Transverse colon (tissue), 4 donors: ENCODE measurements around the gene LCK. TPM values are rescaled to one million over a fixed set of nuclear protein-coding genes. Genes with fewer than 3 reads are reported as not detected.
A peak's percentile ranks its signal among the peaks of the same experiment; 100 is the strongest.

ENCODE experiments used
- DNase-seq: peaks from one replicate; pipeline ENCODE4 v3.0.0-alpha.2; 2019
- H3K27ac ChIP-seq, 4 donors: fragments of 200-600 bp; sonication (generic); 2 replicates each; pipeline ENCODE4 v1.5.1; 2016 to 2018; ENCODE audit warnings: inconsistent platforms in 4 of 4
- H3K27me3 ChIP-seq: fragments of 200-600 bp; sonication (generic); 2 replicates; pipeline ENCODE4 v1.5.1; 2017; ENCODE audit warnings: inconsistent platforms
- H3K36me3 ChIP-seq, 4 donors: fragments of 200-600 bp; sonication (generic); 2 replicates each; pipeline ENCODE4 v1.5.1; 2017 to 2019; ENCODE audit warnings: inconsistent platforms in 4 of 4
- H3K4me1 ChIP-seq, 4 donors: fragments of 200-600 bp; sonication (generic); 2 replicates each; pipeline ENCODE4 v1.5.1; 2017 to 2020; ENCODE audit warnings: inconsistent platforms in 4 of 4
- H3K4me3 ChIP-seq, 4 donors: fragments of 200-600 bp; sonication (generic); 1 replicate in 1 of 4; 2 replicates in 3 of 4; pipeline versions ENCODE4 v1.5.1 to v1.6.1; 2017 to 2019; ENCODE audit warnings: inconsistent platforms in 4 of 4
- H3K9me3 ChIP-seq, 2 donors: fragments of 200-600 bp; sonication (generic); 2 replicates each; pipeline ENCODE4 v1.5.1; 2017 to 2019; ENCODE audit warnings: inconsistent platforms in 2 of 2
- EP300 ChIP-seq: sonication (generic); formaldehyde crosslinking; IDR thresholded peaks from one replicate; pipeline ENCODE4 v1.6.1; 2017; ENCODE audit warnings: antibody characterized with exemption, low read depth
- POLR2A ChIP-seq: fragments of 450-650 bp; IDR thresholded peaks from one replicate; pipeline ENCODE4 v1.6.1; 2016; ENCODE audit warnings: antibody characterized with exemption, mild to moderate bottlenecking, moderate library complexity
- POLR2AphosphoS5 ChIP-seq, 3 donors: sonication (generic); formaldehyde crosslinking; IDR thresholded peaks; one replicate each; pipeline ENCODE4 v1.6.1; 2016; ENCODE audit warnings: antibody characterized with exemption in 3 of 3
- WGBS, 2 donors: methylation state at CpG; one replicate each; pipeline ENCODE4 v1.1.5; 2018; ENCODE audit warnings: low coverage in 1 of 2; 5-methylcytosine and 5-hydroxymethylcytosine counted together
- in situ Hi-C, 4 donors: fragments of 200-750 bp; cut with MboI; loops; one replicate each; pipeline versions ENCODE4 v1.15.0 to v1.15.1; 2017; ENCODE audit warnings: low sequenced_read_pairs in 3 of 4, low pct_ligation_motif_present in 1 of 4, low pct_unique_long_range_greater_than_20kb in 1 of 4
- intact Hi-C: fragments of 100-400 bp; cut with DNase I; formaldehyde crosslinking; loops from one replicate; pipeline ENCODE4 v1.15.1; 2023; ENCODE audit warnings: low total_unique reads
- total RNA-seq, 4 donors: library from RNA; depleted of rRNA; stranded (reverse); fragments of >200 nt; gene quantifications; one replicate each; pipeline ENCODE4 v1.1.0, GENCODE V29; 2016
- TF ChIP-seq, protein P1 (sequence below), 5 experiments: fragments of 200-600 bp in 3 of 5; fragments of 450-650 bp in 2 of 5; sonication (generic) in 3 of 5; IDR thresholded peaks; 1 replicate in 2 of 5; 2 replicates in 3 of 5; pipeline ENCODE4 v1.5.1; 2016 to 2017; ENCODE audit warnings: antibody characterized with exemption in 5 of 5, inconsistent platforms in 3 of 5, mild to moderate bottlenecking in 2 of 5, moderate library complexity in 1 of 5

LCK gene
- total RNA-seq, 4 donors from 2014 or later = 4.5 to 12.3 (median 8.7) TPM; not detected in 1

DNA sequence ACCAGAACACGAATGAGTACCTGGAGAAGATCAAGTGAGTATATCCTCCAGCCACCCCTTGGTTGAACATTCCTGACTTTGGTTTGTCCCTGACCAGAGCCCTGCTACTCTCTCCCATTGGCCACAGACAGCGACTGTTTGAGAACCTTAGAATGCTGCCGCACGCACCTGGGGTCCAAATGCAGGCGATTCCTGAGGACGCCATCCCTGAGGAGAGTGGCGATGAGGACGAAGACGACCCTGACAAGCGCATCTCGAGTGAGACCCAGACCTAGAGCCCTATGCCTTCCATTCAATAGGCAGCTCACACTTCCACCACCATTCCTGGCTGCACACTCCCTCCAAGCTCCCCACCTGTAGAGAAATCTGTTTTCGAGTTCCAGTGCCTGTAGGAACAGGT is 80.5 kb downstream of the LCK start:
- Histone ChIP-seq H3K9me3 (no peaks in the 10 kb centered on the region), H3K36me3 (peaks cover 0 to 37% (median 18%) of the 10 kb centered on the region in 4 donors), H3K4me3 (no peak overlapping the region), H3K4me1 (peaks cover 9 to 34% (median 24%) of the 10 kb centered on the region in 4 donors), H3K27me3 (no peaks in the 10 kb centered on the region), H3K27ac (no peak overlapping the region)
- no peak for DNase-seq
- in situ Hi-C loops = no loop called here
- intact Hi-C loops = no loop called here
- TF ChIP-seq POLR2AphosphoS5 (IDR thresholded peaks at IDR 0.05) = no peak
- 93% methylated on average over 12 of the region's 12 CpGs; no CpG with 5 or more reads in 1 of the 2 donors for WGBS, 2 donors

- WGBS, 2 donors = 48% methylated on average over 3 of the region's 3 CpGs; no CpG with 5 or more reads in 1 of the 2 donors
- no peaks in the 10 kb centered on the region for H3K27me3 ChIP-seq
- H3K36me3 ChIP-seq = peaks cover 0 to 28% (median 13%) of the 10 kb centered on the region in 4 donors
- H3K27ac ChIP-seq = peak overlapping the region; percentile 17 to 91 (median 33)
- peak; percentile 55 for DNase-seq
- H3K9me3 ChIP-seq = no peaks in the 10 kb centered on the region
- TF ChIP-seq, protein P1, sequence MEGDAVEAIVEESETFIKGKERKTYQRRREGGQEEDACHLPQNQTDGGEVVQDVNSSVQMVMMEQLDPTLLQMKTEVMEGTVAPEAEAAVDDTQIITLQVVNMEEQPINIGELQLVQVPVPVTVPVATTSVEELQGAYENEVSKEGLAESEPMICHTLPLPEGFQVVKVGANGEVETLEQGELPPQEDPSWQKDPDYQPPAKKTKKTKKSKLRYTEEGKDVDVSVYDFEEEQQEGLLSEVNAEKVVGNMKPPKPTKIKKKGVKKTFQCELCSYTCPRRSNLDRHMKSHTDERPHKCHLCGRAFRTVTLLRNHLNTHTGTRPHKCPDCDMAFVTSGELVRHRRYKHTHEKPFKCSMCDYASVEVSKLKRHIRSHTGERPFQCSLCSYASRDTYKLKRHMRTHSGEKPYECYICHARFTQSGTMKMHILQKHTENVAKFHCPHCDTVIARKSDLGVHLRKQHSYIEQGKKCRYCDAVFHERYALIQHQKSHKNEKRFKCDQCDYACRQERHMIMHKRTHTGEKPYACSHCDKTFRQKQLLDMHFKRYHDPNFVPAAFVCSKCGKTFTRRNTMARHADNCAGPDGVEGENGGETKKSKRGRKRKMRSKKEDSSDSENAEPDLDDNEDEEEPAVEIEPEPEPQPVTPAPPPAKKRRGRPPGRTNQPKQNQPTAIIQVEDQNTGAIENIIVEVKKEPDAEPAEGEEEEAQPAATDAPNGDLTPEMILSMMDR (IDR thresholded peaks at IDR 0.05) = no peak
- TF ChIP-seq POLR2A (no peak), EP300 (no peak), POLR2AphosphoS5 (IDR thresholded peaks at IDR 0.05) (peak in 1 of 3 donors; percentile 15)
- no peak overlapping the region for H3K4me3 ChIP-seq
- H3K4me1 ChIP-seq = peaks cover 16 to 43% (median 31%) of the 10 kb centered on the region in 4 donors
- intact Hi-C loops = no loop called here
- in situ Hi-C loops = no loop called here
Observed at GRCh38 chr1:32332290-32333079, 81.4 kb downstream of the LCK start.

DNA sequence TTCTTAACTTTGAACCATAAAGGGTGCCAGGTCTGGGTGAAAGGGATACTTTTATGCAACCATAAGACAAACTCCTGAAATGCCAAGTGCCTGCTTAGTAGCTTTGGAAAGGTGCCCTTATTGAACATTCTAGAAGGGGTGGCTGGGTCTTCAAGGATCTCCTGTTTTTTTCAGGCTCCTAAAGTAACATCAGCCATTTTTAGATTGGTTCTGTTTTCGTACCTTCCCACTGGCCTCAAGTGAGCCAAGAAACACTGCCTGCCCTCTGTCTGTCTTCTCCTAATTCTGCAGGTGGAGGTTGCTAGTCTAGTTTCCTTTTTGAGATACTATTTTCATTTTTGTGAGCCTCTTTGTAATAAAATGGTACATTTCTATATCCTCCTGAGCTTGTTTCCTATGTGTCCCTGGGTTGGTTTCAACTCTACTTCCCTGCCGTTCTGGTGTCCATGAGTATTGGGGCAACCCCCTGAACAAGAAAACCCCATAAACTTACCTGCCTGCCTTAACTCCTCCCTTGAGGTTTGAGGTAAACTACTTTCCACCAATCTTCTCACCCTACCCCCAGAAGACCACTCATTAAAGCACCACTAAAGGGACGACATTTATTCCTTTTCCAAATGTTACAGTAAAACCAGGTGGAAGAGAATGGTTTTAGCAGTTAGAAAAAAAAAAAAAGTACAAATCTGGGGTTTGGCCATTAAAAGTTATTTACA is 82.3 kb downstream of the LCK start:
- intact Hi-C loops = no loop called here

DNA sequence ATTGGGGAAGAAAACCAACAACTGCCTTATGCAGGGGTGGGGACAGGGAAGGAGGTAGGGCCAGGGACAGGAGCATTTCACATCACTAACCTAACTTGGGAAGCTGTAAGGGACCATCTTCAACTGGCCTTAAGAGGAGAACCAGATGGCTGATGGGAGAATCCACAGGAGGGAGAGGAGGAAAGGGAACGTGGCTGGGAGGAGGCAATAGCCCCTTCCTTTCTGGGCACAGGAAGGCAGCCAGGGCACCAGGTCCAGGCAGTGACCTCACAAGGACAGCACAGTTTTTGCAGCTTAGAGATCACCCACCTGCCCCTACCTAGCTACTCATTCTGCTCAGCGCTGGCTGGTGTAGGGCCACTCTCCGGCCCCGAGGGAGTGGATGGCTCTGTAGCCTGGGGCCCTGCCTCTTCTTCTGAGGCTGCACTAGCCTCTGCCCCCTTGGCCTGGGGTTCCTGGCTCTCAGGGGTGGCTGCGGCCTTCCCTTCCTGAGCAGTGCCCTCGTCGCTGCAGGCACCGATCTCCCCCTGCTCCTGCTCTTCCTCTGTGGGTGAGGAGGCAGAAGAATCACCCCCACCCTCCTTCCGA is 83.3 kb downstream of the LCK start:
- 46% methylated on average over 9 of the region's 9 CpGs; no CpG with 5 or more reads in 1 of the 2 donors for WGBS, 2 donors
- in situ Hi-C loops (no loop called here), intact Hi-C loops (no loop called here)
- Histone ChIP-seq H3K27me3 (no peaks in the 10 kb centered on the region), H3K36me3 (peaks cover 0 to 15% (median 5%) of the 10 kb centered on the region in 4 donors), H3K4me3 (peak overlapping the region in 3 of 4 donors; percentile 87 to 90 (median 89)), H3K27ac (peak overlapping the region; percentile 84 to 91 (median 86)), H3K9me3 (no peaks in the 10 kb centered on the region), H3K4me1 (peaks cover 16 to 61% (median 43%) of the 10 kb centered on the region in 4 donors)
- DNase-seq = peak; percentile 15
- TF ChIP-seq POLR2AphosphoS5 (IDR thresholded peaks at IDR 0.05) (no peak), EP300 (no peak), POLR2A (no peak)
- TF ChIP-seq, protein P1 (IDR thresholded peaks at IDR 0.05) = no peak

More for the DNA sequence above, 82.3 kb downstream of the LCK start:
- H3K4me1 ChIP-seq = peaks cover 16 to 51% (median 40%) of the 10 kb centered on the region in 4 donors
- H3K9me3 ChIP-seq = no peaks in the 10 kb centered on the region
- in situ Hi-C loops = no loop called here
- peak overlapping the region; percentile 17 to 91 (median 33) for H3K27ac ChIP-seq
- DNase-seq = no peak
- TF ChIP-seq POLR2A (no peak), POLR2AphosphoS5 (IDR thresholded peaks at IDR 0.05) (no peak), EP300 (no peak)
- TF ChIP-seq, protein P1 (IDR thresholded peaks at IDR 0.05) = no peak
- WGBS, 2 donors = 53 to 65% methylated on average over 2 to 3 of the region's 3 CpGs
- H3K36me3 ChIP-seq = peaks cover 0 to 20% (median 9%) of the 10 kb centered on the region in 4 donors
- no peaks in the 10 kb centered on the region for H3K27me3 ChIP-seq
- no peak overlapping the region for H3K4me3 ChIP-seq
